H9 (cell line): ENCODE measurements around the gene TACR2. TPM values are rescaled to one million over a fixed set of nuclear protein-coding genes. Genes with fewer than 3 reads are reported as not detected.

Source experiments
- DNase-seq: peaks from one replicate; pipeline ENCODE4 v3.0.0-alpha.2; 2017
- H2AFZ ChIP-seq: one replicate; pipeline ENCODE4 v1.6.1; 2013; ENCODE audit warnings: mild to moderate bottlenecking, low read length, control low read depth, moderate library complexity
- H2AK5ac ChIP-seq: 2 replicates; pipeline ENCODE4 v1.6.1; 2013; ENCODE audit warnings: low read length, control low read depth, mixed read lengths; ENCODE audit not compliant: insufficient read length
- H2BK120ac ChIP-seq: one replicate; pipeline ENCODE4 v1.6.1; 2013; ENCODE audit warnings: low read depth, mild to moderate bottlenecking, low read length, control low read depth, inconsistent platforms; ENCODE audit not compliant: poor library complexity, severe bottlenecking
- H2BK12ac ChIP-seq: 2 replicates; pipeline ENCODE4 v1.6.1; 2013; ENCODE audit warnings: low read length, control low read depth, mixed read lengths, low read depth; ENCODE audit not compliant: insufficient read length
- H2BK15ac ChIP-seq: 2 replicates; pipeline ENCODE4 v1.6.1; 2013; ENCODE audit warnings: low read depth, low read length, control low read depth
- H2BK20ac ChIP-seq: one replicate; pipeline ENCODE4 v1.6.1; 2013; ENCODE audit warnings: low read depth, mild to moderate bottlenecking, low read length, control low read depth, inconsistent platforms; ENCODE audit not compliant: poor library complexity, severe bottlenecking
- H2BK5ac ChIP-seq: 2 replicates; pipeline ENCODE4 v1.6.1; 2013; ENCODE audit warnings: low read length, control low read depth, mixed read lengths; ENCODE audit not compliant: insufficient read length
- H3K14ac ChIP-seq: 2 replicates; pipeline ENCODE4 v1.6.1; 2013; ENCODE audit warnings: low read length, control low read depth; ENCODE audit not compliant: insufficient read depth
- H3K18ac ChIP-seq: 2 replicates; pipeline ENCODE4 v1.6.1; 2013; ENCODE audit warnings: low read depth, mild to moderate bottlenecking, mixed read lengths, low read length, control low read depth; ENCODE audit not compliant: insufficient read length
- H3K23ac ChIP-seq: 2 replicates; pipeline ENCODE4 v1.6.1; 2013; ENCODE audit warnings: low read length, control low read depth, mixed read lengths, low read depth; ENCODE audit not compliant: insufficient read length
- H3K23me2 ChIP-seq: 2 replicates; pipeline ENCODE4 v1.6.1; 2013; ENCODE audit warnings: low read depth, mild to moderate bottlenecking, mixed read lengths, low read length, control low read depth; ENCODE audit not compliant: insufficient read length, poor library complexity, severe bottlenecking
- H3K27ac ChIP-seq: 2 replicates; pipeline ENCODE4 v1.5.1; 2013; ENCODE audit warnings: low read length, control low read depth, mixed read lengths, low read depth; ENCODE audit not compliant: insufficient read length
- H3K27me3 ChIP-seq: 2 replicates; pipeline ENCODE4 v1.6.1; 2013; ENCODE audit warnings: low read length, control low read depth, inconsistent platforms; ENCODE audit not compliant: insufficient read depth
- H3K4ac ChIP-seq: 2 replicates; pipeline ENCODE4 v1.6.1; 2013; ENCODE audit warnings: low read depth, mild to moderate bottlenecking, control low read depth, inconsistent platforms, low read length, moderate library complexity
- H3K4me1 ChIP-seq: 2 replicates; pipeline ENCODE4 v1.6.1; 2013; ENCODE audit warnings: low read length, control low read depth, inconsistent platforms; ENCODE audit not compliant: insufficient read depth
- H3K4me2 ChIP-seq: 2 replicates; pipeline ENCODE4 v1.6.1; 2013; ENCODE audit warnings: low read length, control low read depth, mixed read lengths; ENCODE audit not compliant: insufficient read length, insufficient read depth
- H3K56ac ChIP-seq: 2 replicates; pipeline ENCODE4 v1.6.1; 2013; ENCODE audit warnings: low read depth, mild to moderate bottlenecking, mixed read lengths, low read length, control low read depth; ENCODE audit not compliant: insufficient read length
- H3K79me1 ChIP-seq: 2 replicates; pipeline ENCODE4 v1.6.1; 2013; ENCODE audit warnings: low read depth, mild to moderate bottlenecking, moderate library complexity, low read length, control low read depth, inconsistent platforms; ENCODE audit not compliant: insufficient read depth, poor library complexity, severe bottlenecking
- H3K79me2 ChIP-seq: 2 replicates; pipeline ENCODE4 v1.6.1; 2013; ENCODE audit warnings: low read length, control low read depth, inconsistent platforms; ENCODE audit not compliant: insufficient read depth
- H3K9ac ChIP-seq: 2 replicates; pipeline ENCODE4 v1.6.1; 2013; ENCODE audit warnings: low read length, control low read depth, mixed read lengths; ENCODE audit not compliant: insufficient read length; ENCODE audit errors: extremely low read depth
- H3K9me3 ChIP-seq: one replicate; pipeline ENCODE4 v1.6.1; 2013; ENCODE audit warnings: low read depth, low read length, inconsistent platforms; ENCODE audit not compliant: control insufficient read depth
- H3T11ph ChIP-seq: one replicate; pipeline ENCODE4 v1.6.1; 2013; ENCODE audit warnings: mild to moderate bottlenecking, low read length, control low read depth, inconsistent platforms
- H4K20me1 ChIP-seq: one replicate; pipeline ENCODE4 v1.6.1; 2013; ENCODE audit not compliant: control insufficient read depth, insufficient read length, insufficient read depth
- H4K5ac ChIP-seq: 2 replicates; pipeline ENCODE4 v1.6.1; 2013; ENCODE audit warnings: low read depth, mild to moderate bottlenecking, mixed read lengths, low read length, control low read depth; ENCODE audit not compliant: insufficient read length
- H4K8ac ChIP-seq: replicated peaks from 2 replicates; pipeline ENCODE4 v1.6.1; 2013; ENCODE audit warnings: low read length, control low read depth, mixed read lengths, low read depth; ENCODE audit not compliant: insufficient read length
- H4K91ac ChIP-seq: 2 replicates; pipeline ENCODE4 v1.6.1; 2013; ENCODE audit warnings: low read depth, mild to moderate bottlenecking, moderate library complexity, mixed read lengths, low read length, control low read depth; ENCODE audit not compliant: insufficient read length
- H3K27ac Mint-ChIP-seq, 3 experiments: 2 replicates in 2 of 3; 3 replicates in 1 of 3; pipeline ENCODE4 v1.8.0; 2020 to 2021; ENCODE audit warnings: mixed read lengths in 3 of 3, mild to moderate bottlenecking in 1 of 3, moderate library complexity in 1 of 3
- H3K27me3 Mint-ChIP-seq: 2 replicates; pipeline ENCODE4 v1.8.0; 2021; ENCODE audit warnings: low read depth, mild to moderate bottlenecking, moderate library complexity, mixed read lengths
- H3K36me3 Mint-ChIP-seq, 3 experiments: 2 replicates in 2 of 3; 3 replicates in 1 of 3; pipeline ENCODE4 v1.8.0; 2020 to 2021; ENCODE audit warnings: low read depth in 3 of 3, mixed read lengths in 3 of 3; ENCODE audit not compliant: insufficient read depth in 1 of 3
- H3K4me1 Mint-ChIP-seq, 2 experiments: 2 replicates each; pipeline ENCODE4 v1.8.0; 2020; ENCODE audit warnings: mixed read lengths in 2 of 2
- H3K4me3 Mint-ChIP-seq, 2 experiments: 2 replicates in 1 of 2; 3 replicates in 1 of 2; pipeline ENCODE4 v1.8.0; 2020 to 2021; ENCODE audit warnings: mild to moderate bottlenecking in 2 of 2, mixed read lengths in 2 of 2, moderate library complexity in 1 of 2
- H3K9me3 Mint-ChIP-seq, 2 experiments: 2 replicates in 1 of 2; 3 replicates in 1 of 2; pipeline ENCODE4 v1.8.0; 2020; ENCODE audit warnings: mild to moderate bottlenecking in 2 of 2, mixed read lengths in 2 of 2, moderate library complexity in 1 of 2
- CTCF ChIP-seq: fragments of 200-600 bp; sonication (generic); conservative IDR thresholded peaks from 3 replicates; pipeline ENCODE4 v1.8.0; 2021; ENCODE audit warnings: antibody characterized with exemption, mild to moderate bottlenecking
- WGBS: extraction: QIAGEN DNeasy Blood & Tissue Kit; methylation state at CpG from one replicate; pipeline ENCODE4 v1.1.7; 2013; ENCODE audit warnings: missing lambda C conversion rate, low lambda C conversion rate, mixed read lengths; ENCODE audit not compliant: insufficient read length; ENCODE audit errors: extremely low coverage; 5-methylcytosine and 5-hydroxymethylcytosine counted together
- total RNA-seq: library from RNA; stranded (reverse); gene quantifications from 2 replicates; pipeline ENCODE4 v1.2.1, GENCODE V29; 2021

Gene TACR2
- total RNA-seq, 1 experiment from 2014 or later, result not detected

GRCh38 chr10:69438536-69439349, 22.0 kb upstream of the TACR2 start:
- no peak overlapping the region for H2AK5ac ChIP-seq
- H4K91ac ChIP-seq, result no peak overlapping the region
- H4K5ac ChIP-seq, result no peak overlapping the region
- H3K56ac ChIP-seq, result no peak overlapping the region
- H3K79me2 ChIP-seq, result no peaks in the 10 kb centered on the region
- H3K9ac ChIP-seq, result no peak overlapping the region
- no peak overlapping the region for H3K23ac ChIP-seq
- DNase-seq, result no peak
- WGBS, result no CpG with 5 or more reads among the region's 10 CpGs
- H2BK20ac ChIP-seq, result no peak overlapping the region
- no peak overlapping the region for H3K4me2 ChIP-seq
- no peak overlapping the region for H3K27ac ChIP-seq
- no peak for TF ChIP-seq CTCF
- Mint-ChIP-seq H3K36me3 (no peaks in the 10 kb centered on the region), H3K27me3 (peaks cover 46% of the 10 kb centered on the region), H3K27ac (no peak overlapping the region), H3K9me3 (peaks cover 0 to 4% of the 10 kb centered on the region in 2 experiments; a peak in 2 of 5 replicates), H3K4me1 (peaks cover 3 to 10% of the 10 kb centered on the region in 2 experiments; a peak in 3 of 4 replicates), H3K4me3 (no peak overlapping the region)
- no peaks in the 10 kb centered on the region for H3K23me2 ChIP-seq
- no peak overlapping the region for H3K18ac ChIP-seq
- no peak overlapping the region for H2BK15ac ChIP-seq
- no peak overlapping the region for H3K14ac ChIP-seq
- H2BK12ac ChIP-seq, result no peak overlapping the region
- H4K8ac ChIP-seq, result no peak overlapping the region
- H2AFZ ChIP-seq, result no peak overlapping the region
- no peaks in the 10 kb centered on the region for H3K4me1 ChIP-seq
- H4K20me1 ChIP-seq, result no peaks in the 10 kb centered on the region
- H3K79me1 ChIP-seq, result no peaks in the 10 kb centered on the region
- no peak overlapping the region for H2BK5ac ChIP-seq
- no peak overlapping the region for H3T11ph ChIP-seq
- no peak overlapping the region for H2BK120ac ChIP-seq
- H3K9me3 ChIP-seq, result no peaks in the 10 kb centered on the region
- no peaks in the 10 kb centered on the region for H3K27me3 ChIP-seq
- H3K4ac ChIP-seq, result no peak overlapping the region
